K562 (cell line): ENCODE data around the gene CYTH4. TPM values are rescaled to one million over a fixed set of nuclear protein-coding genes. Genes with fewer than 3 reads are reported as not detected.

Source experiments
- FOXK1 ChIP-seq: sonication (generic); formaldehyde crosslinking; IDR thresholded peaks from 2 replicates; pipeline ENCODE4 v1.8.0; 2022; ENCODE audit warnings: missing genetic modification reagents, mild to moderate bottlenecking, borderline replicate concordance
- RERE ChIP-seq: sonication (generic); formaldehyde crosslinking; IDR thresholded peaks from 2 replicates; pipeline ENCODE4 v1.8.0; 2023; ENCODE audit warnings: missing genetic modification reagents, mild to moderate bottlenecking, borderline replicate concordance
- ZFP36 ChIP-seq: fragments of 150-350 bp; IDR thresholded peaks from 2 replicates; pipeline ENCODE4 v1.6.1; 2018; ENCODE audit warnings: low read length, low read depth; ENCODE audit not compliant: partially characterized antibody
- ZNF354B ChIP-seq: fragments of 250-450 bp; sonication (Bioruptor Pico); IDR thresholded peaks from 2 replicates; pipeline ENCODE4 v1.4.0; 2020
- polyA plus RNA-seq, 8 experiments: library from polyadenylated mRNA; depleted of rRNA in 4 of 8; stranded (reverse) in 5 of 8; unstranded in 3 of 8; fragments of >200 nt; fragmentation: Nextera tagmentation in 2 of 8; fragmentation: Illumina TruSeq in 1 of 8; extraction: Ambion mirVana in 2 of 8; extraction: Trizol in 1 of 8; gene quantifications; 2 replicates each; pipeline versions ENCODE4 v1.2.1 to v1.2.3, GENCODE V29; 2011 to 2014; ENCODE audit warnings: inconsistent platforms in 1 of 8, missing spikeins in 1 of 8
- total RNA-seq, 7 experiments: library from RNA; depleted of rRNA in 6 of 7; stranded (reverse); fragments of >200 nt in 6 of 7; fragmentation: Illumina TruSeq in 2 of 7; extraction: Trizol in 2 of 7; gene quantifications; 2 replicates each; pipeline versions ENCODE4 v1.2.1 to v1.2.3, GENCODE V29; 2011 to 2021; ENCODE audit warnings: low replicate concordance in 1 of 7

Gene CYTH4
- total and polyA plus RNA-seq, 9 of the 15 experiments (the other 6 are each of a cell fraction or from before 2014, with no cell fraction given) = 0.03 to 2.0 (median 0.61) TPM; not detected in 1

DNA sequence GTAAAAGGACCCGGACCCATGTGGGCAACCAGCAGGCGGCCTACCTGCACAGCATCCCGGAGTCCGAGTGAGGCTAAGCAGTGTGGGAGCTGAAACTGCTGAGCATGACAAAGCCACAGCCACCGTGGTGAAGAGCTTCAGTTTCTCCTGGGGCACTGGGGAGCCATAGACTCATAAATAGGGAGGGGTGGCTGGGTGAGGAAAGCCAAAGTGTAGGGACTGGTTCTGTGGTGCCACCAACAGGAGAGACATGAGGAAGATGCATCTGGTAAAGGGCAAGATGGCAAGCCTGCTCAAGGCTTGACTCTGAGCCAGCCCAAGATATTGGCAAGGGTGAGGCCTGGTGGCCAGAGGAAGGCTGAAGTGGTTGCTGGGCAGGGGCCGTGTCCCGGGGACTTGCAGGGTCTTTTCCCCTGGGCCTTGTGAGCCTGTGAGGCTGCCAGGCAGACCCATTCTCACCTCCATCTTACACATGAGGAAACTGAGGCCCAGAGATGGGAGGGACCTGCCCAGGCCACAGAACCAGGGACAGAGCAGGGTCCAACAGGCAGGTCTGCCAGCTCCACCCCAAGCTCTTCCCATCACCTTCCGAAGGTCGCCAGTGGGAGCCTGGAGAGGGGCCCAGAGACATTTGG lies 30.4 kb downstream of the CYTH4 start (continued):
- TF ChIP-seq RERE (no peak), ZFP36 (peak; percentile 82), FOXK1 (no peak), ZNF354B (no peak)
- TF ChIP-seq, all 486 proteins: peak for 4
